ENCODE data around the gene SLC25A22.

Gene SLC25A22

GRCh38 chr11:769887-770641 is 28.0 kb downstream of the SLC25A22 start:
- Histone ChIP-seq H4K20me1 (ENCODE audit: insufficient read depth, low read length) (peaks cover 24% of the 10 kb centered on the region), H3K36me3 (replicated peaks; ENCODE audit: low read depth, low read length) (peaks cover 41% of the 10 kb centered on the region), H3K9ac (ENCODE audit: low read length) (no peak overlapping the region)

GRCh38 chr11:767238-767637 is 30.8 kb downstream of the SLC25A22 start:
- H3K4me2 ChIP-seq (ENCODE audit: low read length) = no peak overlapping the region
- H3K36me3 ChIP-seq (replicated peaks; ENCODE audit: low read depth, low read length) = peaks cover 51% of the 10 kb centered on the region
- H2AFZ ChIP-seq (ENCODE audit: low read depth, low read length) = no peak overlapping the region
- H3K4me3 ChIP-seq (ENCODE audit: low read length) = no peak overlapping the region
- H3K27me3 ChIP-seq (ENCODE audit: low read depth, low read length) = no peaks in the 10 kb centered on the region
- no peak overlapping the region for H3K9ac ChIP-seq (ENCODE audit: low read length)
- peaks cover 22% of the 10 kb centered on the region for H4K20me1 ChIP-seq (ENCODE audit: insufficient read depth, low read length)
- no peak overlapping the region for H3K27ac ChIP-seq (ENCODE audit: low read length)
- no peak for TF ChIP-seq CTCF (IDR thresholded peaks at IDR 0.05; ENCODE audit: low read depth, low read length)
- no peak for TF ChIP-seq EZH2phosphoT487 (IDR thresholded peaks at IDR 0.05; ENCODE audit: low read depth)
- peaks cover 16% of the 10 kb centered on the region; the same call in 1 of the 2 replicates for H3K79me2 ChIP-seq (ENCODE audit: low read length)
- no peaks in the 10 kb centered on the region for H3K4me1 ChIP-seq (ENCODE audit: low read length)
- no peaks in the 10 kb centered on the region for H3K9me3 ChIP-seq (ENCODE audit: insufficient read depth, low read length)

More at GRCh38 chr11:769887-770641, 28.0 kb downstream of the SLC25A22 start:
- Histone ChIP-seq H3K27ac (ENCODE audit: low read length) (no peak overlapping the region), H2AFZ (ENCODE audit: low read depth, low read length) (no peak overlapping the region), H3K4me2 (ENCODE audit: low read length) (no peak overlapping the region), H3K4me1 (ENCODE audit: low read length) (peaks cover 3% of the 10 kb centered on the region; the same call in 1 of the 2 replicates), H3K4me3 (ENCODE audit: low read length) (no peak overlapping the region), H3K79me2 (ENCODE audit: low read length) (peaks cover 45% of the 10 kb centered on the region), H3K27me3 (ENCODE audit: low read depth, low read length) (no peaks in the 10 kb centered on the region), H3K9me3 (ENCODE audit: insufficient read depth, low read length) (no peaks in the 10 kb centered on the region)
- TF ChIP-seq CTCF (IDR thresholded peaks at IDR 0.05; ENCODE audit: low read depth, low read length) = no peak

GRCh38 chr11:766936-767210 is 31.2 kb downstream of the SLC25A22 start:
- Histone ChIP-seq H3K27me3 (ENCODE audit: low read depth, low read length) (no peaks in the 10 kb centered on the region), H3K36me3 (replicated peaks; ENCODE audit: low read depth, low read length) (peaks cover 53% of the 10 kb centered on the region), H4K20me1 (ENCODE audit: insufficient read depth, low read length) (peaks cover 24% of the 10 kb centered on the region), H3K9me3 (ENCODE audit: insufficient read depth, low read length) (no peaks in the 10 kb centered on the region), H3K27ac (ENCODE audit: low read length) (no peak overlapping the region), H3K79me2 (ENCODE audit: low read length) (peaks cover 15% of the 10 kb centered on the region; the same call in 1 of the 2 replicates), H3K4me3 (ENCODE audit: low read length) (no peak overlapping the region), H3K9ac (ENCODE audit: low read length) (no peak overlapping the region), H2AFZ (ENCODE audit: low read depth, low read length) (no peak overlapping the region), H3K4me2 (ENCODE audit: low read length) (no peak overlapping the region), H3K4me1 (ENCODE audit: low read length) (no peaks in the 10 kb centered on the region)
- no peak for TF ChIP-seq CTCF (IDR thresholded peaks at IDR 0.05; ENCODE audit: low read depth, low read length)
- TF ChIP-seq EZH2phosphoT487 (IDR thresholded peaks at IDR 0.05; ENCODE audit: low read depth) = no peak

DNA sequence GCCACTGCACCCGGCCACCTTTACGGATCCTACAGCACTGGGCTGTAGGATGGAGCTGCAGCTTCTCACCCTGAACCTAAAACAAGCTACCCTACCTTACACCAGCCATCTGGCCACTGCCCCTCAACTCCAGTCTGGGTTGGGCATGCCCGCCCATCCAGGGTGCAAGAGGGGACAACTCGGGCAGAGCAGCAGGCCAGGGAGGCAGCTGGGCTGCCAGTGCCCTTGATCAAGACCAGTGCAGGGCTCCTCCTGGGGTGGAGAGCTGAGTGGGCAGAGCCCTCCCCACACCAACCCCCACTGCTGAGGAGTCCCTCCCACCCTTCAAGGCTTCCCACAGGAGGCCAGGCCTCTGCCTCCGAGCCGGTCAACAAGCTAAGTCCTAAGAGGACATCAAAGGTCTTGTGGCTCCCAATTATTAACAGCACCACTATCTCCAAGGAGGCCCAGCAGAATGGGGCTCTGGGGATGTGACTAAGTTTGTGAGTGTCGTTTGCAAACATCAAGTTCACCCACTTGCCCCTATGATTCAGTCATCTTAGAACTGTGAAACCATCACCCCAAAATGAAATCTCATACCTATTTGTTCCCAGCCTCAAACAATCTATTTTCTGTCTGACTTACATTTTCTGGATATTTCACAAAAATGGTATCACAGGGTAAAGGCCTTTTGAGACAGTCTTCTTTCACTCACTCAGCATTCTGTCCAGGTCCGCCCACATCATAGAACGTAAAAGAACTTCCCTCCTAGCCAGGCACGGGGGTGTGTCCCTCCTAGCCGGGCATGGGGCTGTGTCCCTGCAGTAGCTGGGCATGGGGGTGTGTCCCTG is 31.8 kb downstream of the SLC25A22 start:
- no peak overlapping the region for H3K4me2 ChIP-seq (ENCODE audit: low read length)
- H3K9ac ChIP-seq (ENCODE audit: low read length) = no peak overlapping the region
- no peaks in the 10 kb centered on the region for H3K4me1 ChIP-seq (ENCODE audit: low read length)
- peaks cover 24% of the 10 kb centered on the region for H4K20me1 ChIP-seq (ENCODE audit: insufficient read depth, low read length)
- H3K27me3 ChIP-seq (ENCODE audit: low read depth, low read length) = no peaks in the 10 kb centered on the region
- peaks cover 9% of the 10 kb centered on the region; the same call in 1 of the 2 replicates for H3K79me2 ChIP-seq (ENCODE audit: low read length)
- no peak overlapping the region for H3K4me3 ChIP-seq (ENCODE audit: low read length)
- no peak for TF ChIP-seq CTCF (IDR thresholded peaks at IDR 0.05; ENCODE audit: low read depth, low read length)
- TF ChIP-seq EZH2phosphoT487 (IDR thresholded peaks at IDR 0.05; ENCODE audit: low read depth) = no peak
- H3K36me3 ChIP-seq (replicated peaks; ENCODE audit: low read depth, low read length) = peaks cover 48% of the 10 kb centered on the region
- no peak overlapping the region for H2AFZ ChIP-seq (ENCODE audit: low read depth, low read length)
- no peak overlapping the region for H3K27ac ChIP-seq (ENCODE audit: low read length)
- no peaks in the 10 kb centered on the region for H3K9me3 ChIP-seq (ENCODE audit: insufficient read depth, low read length)

All from OCI-LY3 (cell line).